Neural cell (in vitro differentiated cells): Measurements from ENCODE around the gene S100A8. TPM values are rescaled to one million over a fixed set of nuclear protein-coding genes. Genes with fewer than 3 reads are reported as not detected.

Source experiments
- H2AFZ ChIP-seq: fragments of 200-600, 300-800 bp; sonication (generic), shearing (Covaris generic); 2 replicates; pipeline ENCODE4 v1.6.0; 2014; ENCODE audit warnings: low read depth, mild to moderate bottlenecking, antibody characterized with exemption, low read length, moderate library complexity
- H3F3A ChIP-seq: fragments of 200-600 bp; shearing (Covaris generic); 2 replicates; pipeline ENCODE4 v1.6.1; 2016; ENCODE audit warnings: mild to moderate bottlenecking, moderate library complexity, mixed read lengths, antibody characterized with exemption, low read length; ENCODE audit not compliant: insufficient read depth, poor library complexity, severe bottlenecking
- H3K27ac ChIP-seq: fragments of 200-600, 300-800 bp; sonication (generic), shearing (Covaris generic); 2 replicates; pipeline ENCODE4 v1.5.1; 2014; ENCODE audit warnings: mild to moderate bottlenecking, low read length, moderate library complexity
- H3K27me3 ChIP-seq: fragments of 300-800, 200-600 bp; sonication (generic), shearing (Covaris generic); 2 replicates; pipeline ENCODE4 v1.6.0; 2014; ENCODE audit warnings: mild to moderate bottlenecking, low read depth, low read length, moderate library complexity; ENCODE audit not compliant: insufficient read depth
- H3K36me3 ChIP-seq: fragments of 300-800, 200-600 bp; sonication (generic), shearing (Covaris generic); 2 replicates; pipeline ENCODE4 v1.5.1; 2014; ENCODE audit warnings: mild to moderate bottlenecking, antibody characterized with exemption, low read length, moderate library complexity; ENCODE audit not compliant: insufficient read depth
- H3K4me2 ChIP-seq: fragments of 300-800, 200-600 bp; sonication (generic), shearing (Covaris generic); 2 replicates; pipeline ENCODE4 v1.6.0; 2014; ENCODE audit warnings: mild to moderate bottlenecking, low read length
- H3K4me3 ChIP-seq: fragments of 300-800, 200-600 bp; sonication (generic), shearing (Covaris generic); 2 replicates; pipeline ENCODE4 v1.5.1; 2014; ENCODE audit warnings: mild to moderate bottlenecking, low read length, moderate library complexity
- H3K79me2 ChIP-seq: fragments of 200-600 bp; shearing (Covaris generic); replicated peaks from 2 replicates; pipeline ENCODE4 v1.6.0; 2014; ENCODE audit warnings: mild to moderate bottlenecking, low read length, moderate library complexity; ENCODE audit not compliant: insufficient read depth
- H3K9ac ChIP-seq: fragments of 300-800, 200-600 bp; sonication (generic), shearing (Covaris generic); 2 replicates; pipeline ENCODE4 v1.6.1; 2016; ENCODE audit warnings: mild to moderate bottlenecking, low read length, mixed read lengths
- H3K9me2 ChIP-seq: fragments of 200-600 bp; shearing (Covaris generic); 2 replicates; pipeline ENCODE4 v1.6.1; 2016; ENCODE audit warnings: mild to moderate bottlenecking, low read length, mixed read lengths; ENCODE audit not compliant: insufficient read depth
- H3K9me3 ChIP-seq: fragments of 200-600, 300-800 bp; sonication (generic), shearing (Covaris generic); 2 replicates; pipeline ENCODE4 v1.6.1; 2016; ENCODE audit warnings: mild to moderate bottlenecking, mixed run types, low read length, moderate library complexity, mixed read lengths
- H4K20me1 ChIP-seq: fragments of 200-600 bp; shearing (Covaris generic); 2 replicates; pipeline ENCODE4 v1.6.1; 2016; ENCODE audit warnings: mild to moderate bottlenecking, mixed run types; ENCODE audit not compliant: insufficient read depth
- EP300 ChIP-seq: fragments of 450-650 bp; conservative IDR thresholded peaks from 2 replicates; pipeline ENCODE4 v1.6.1; 2014; ENCODE audit warnings: antibody characterized with exemption, mild to moderate bottlenecking, moderate library complexity; ENCODE audit not compliant: poor library complexity, severe bottlenecking
- EZH2 ChIP-seq: fragments of 200-600, 300-800 bp; shearing (Covaris generic), sonication (generic); IDR thresholded peaks from 2 replicates; pipeline ENCODE4 v1.6.1; 2014; ENCODE audit warnings: antibody characterized with exemption, low read length, borderline replicate concordance, mild to moderate bottlenecking; ENCODE audit not compliant: insufficient read depth, poor library complexity, severe bottlenecking
- MXI1 ChIP-seq: fragments of 450-650 bp; conservative IDR thresholded peaks from 2 replicates; pipeline ENCODE4 v1.6.1; 2014; ENCODE audit warnings: antibody characterized with exemption, mild to moderate bottlenecking; ENCODE audit not compliant: poor library complexity, severe bottlenecking
- POLR2AphosphoS5 ChIP-seq: IDR thresholded peaks from 2 replicates; pipeline ENCODE4 v1.6.1; 2012
- RAD21 ChIP-seq: fragments of 450-650 bp; conservative IDR thresholded peaks from 2 replicates; pipeline ENCODE4 v1.6.1; 2014; ENCODE audit warnings: antibody characterized with exemption, mild to moderate bottlenecking, moderate library complexity
- REST ChIP-seq: IDR thresholded peaks from 2 replicates; pipeline ENCODE4 v1.6.1; 2012; ENCODE audit warnings: borderline replicate concordance
- SMC3 ChIP-seq: fragments of 450-650 bp; conservative IDR thresholded peaks from 2 replicates; pipeline ENCODE4 v1.6.1; 2014; ENCODE audit warnings: antibody characterized with exemption, mild to moderate bottlenecking, moderate library complexity; ENCODE audit not compliant: poor library complexity
- TAF1 ChIP-seq: IDR thresholded peaks from 2 replicates; pipeline ENCODE4 v1.6.1; 2012; ENCODE audit warnings: low read depth
- polyA plus RNA-seq: library from polyadenylated mRNA; depleted of rRNA; stranded (reverse); fragments of >200 nt; gene quantifications from 2 replicates; pipeline ENCODE4 v1.2.3, GENCODE V29; 2014
- TF ChIP-seq, protein P1 (sequence below): fragments of 450-650 bp; IDR thresholded peaks from 2 replicates; pipeline ENCODE4 v1.5.1; 2014; ENCODE audit warnings: antibody characterized with exemption, mild to moderate bottlenecking, moderate library complexity; ENCODE audit not compliant: poor library complexity, severe bottlenecking

The S100A8 gene
- polyA plus RNA-seq, 1 donor from 2014 or later = not detected

GRCh38 chr1:153357853-153358690, 32.8 kb downstream of the S100A8 start, which contains the start of gene S100A9:
TSS of gene S100A9 (plus strand) at chr1:153357854. CDS start at chr1:153358284, 430 bp downstream.
- Histone ChIP-seq H3K27me3 (no peaks in the 10 kb centered on the region), H3K9me2 (no peaks in the 10 kb centered on the region), H4K20me1 (no peaks in the 10 kb centered on the region), H2AFZ (no peak within 1 kb of the TSS), H3K27ac (no peak within 1 kb of the TSS), H3F3A (no peaks in the 10 kb centered on the region), H3K9me3 (no peaks in the 10 kb centered on the region), H3K4me3 (no peak within 1 kb of the TSS), H3K4me2 (no peak within 1 kb of the TSS), H3K36me3 (no peaks in the 10 kb centered on the region), H3K9ac (no peak within 1 kb of the TSS), H3K79me2 (no peaks in the 10 kb centered on the region)
- TF ChIP-seq EP300 (no peak), TAF1 (no peak), REST (no peak), POLR2AphosphoS5 (no peak), MXI1 (no peak), SMC3 (no peak), RAD21 (no peak), EZH2 (no peak)
- TF ChIP-seq, protein P1, sequence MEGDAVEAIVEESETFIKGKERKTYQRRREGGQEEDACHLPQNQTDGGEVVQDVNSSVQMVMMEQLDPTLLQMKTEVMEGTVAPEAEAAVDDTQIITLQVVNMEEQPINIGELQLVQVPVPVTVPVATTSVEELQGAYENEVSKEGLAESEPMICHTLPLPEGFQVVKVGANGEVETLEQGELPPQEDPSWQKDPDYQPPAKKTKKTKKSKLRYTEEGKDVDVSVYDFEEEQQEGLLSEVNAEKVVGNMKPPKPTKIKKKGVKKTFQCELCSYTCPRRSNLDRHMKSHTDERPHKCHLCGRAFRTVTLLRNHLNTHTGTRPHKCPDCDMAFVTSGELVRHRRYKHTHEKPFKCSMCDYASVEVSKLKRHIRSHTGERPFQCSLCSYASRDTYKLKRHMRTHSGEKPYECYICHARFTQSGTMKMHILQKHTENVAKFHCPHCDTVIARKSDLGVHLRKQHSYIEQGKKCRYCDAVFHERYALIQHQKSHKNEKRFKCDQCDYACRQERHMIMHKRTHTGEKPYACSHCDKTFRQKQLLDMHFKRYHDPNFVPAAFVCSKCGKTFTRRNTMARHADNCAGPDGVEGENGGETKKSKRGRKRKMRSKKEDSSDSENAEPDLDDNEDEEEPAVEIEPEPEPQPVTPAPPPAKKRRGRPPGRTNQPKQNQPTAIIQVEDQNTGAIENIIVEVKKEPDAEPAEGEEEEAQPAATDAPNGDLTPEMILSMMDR = no peak

DNA sequence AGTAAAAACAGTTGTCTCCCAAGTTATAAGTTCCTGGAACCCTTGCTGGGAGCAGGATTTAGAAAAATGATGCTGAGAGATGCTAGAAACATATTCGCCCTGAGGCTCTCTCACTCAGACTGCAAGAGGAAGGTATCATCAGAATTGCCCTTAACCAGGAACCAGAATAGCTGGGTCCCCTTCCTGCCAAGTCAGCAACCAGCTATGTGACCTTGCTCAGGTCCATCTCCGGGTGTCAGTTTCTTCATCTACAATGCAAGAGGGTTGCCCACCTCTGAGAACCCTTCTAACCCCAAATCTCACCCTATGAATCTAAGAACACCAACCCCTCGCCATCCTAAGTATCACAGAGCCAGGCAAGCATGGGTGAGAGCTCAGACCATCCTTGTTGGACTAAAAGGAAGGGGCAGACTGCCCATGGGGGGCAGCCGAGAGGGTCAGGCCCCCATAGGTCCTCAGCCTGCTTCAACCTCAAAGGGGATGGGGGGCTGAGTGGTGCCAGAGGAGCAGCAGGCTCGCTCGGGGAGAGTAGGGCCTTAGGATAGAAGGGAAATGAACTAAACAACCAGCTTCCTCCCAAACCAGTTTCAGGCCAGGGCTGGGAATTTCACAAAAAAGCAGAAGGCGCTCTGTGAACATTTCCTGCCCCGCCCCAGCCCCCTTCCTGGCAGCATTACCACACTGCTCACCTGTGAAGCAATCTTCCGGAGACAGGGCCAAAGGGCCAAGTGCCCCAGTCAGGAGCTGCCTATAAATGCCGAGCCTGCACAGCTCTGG, 33.6 kb downstream of the S100A8 start:
- Histone ChIP-seq H4K20me1 (no peaks in the 10 kb centered on the region), H3K27me3 (no peaks in the 10 kb centered on the region), H3K4me3 (no peak overlapping the region), H3K9me3 (no peaks in the 10 kb centered on the region), H3K27ac (no peak overlapping the region), H3K9me2 (no peaks in the 10 kb centered on the region), H3K4me2 (no peak overlapping the region), H3K9ac (no peak overlapping the region), H3F3A (no peaks in the 10 kb centered on the region), H3K36me3 (no peaks in the 10 kb centered on the region), H2AFZ (no peak overlapping the region), H3K79me2 (no peaks in the 10 kb centered on the region)
- TF ChIP-seq RAD21 (no peak), EP300 (no peak), SMC3 (no peak), MXI1 (no peak), REST (no peak), POLR2AphosphoS5 (no peak), TAF1 (no peak), EZH2 (no peak)
- TF ChIP-seq, protein P1 = no peak
